ENCODE results near the gene SAMHD1.
"Not testable (repeated sequence)": the region's sequence is repeated elsewhere in the genome, so short reads cannot be mapped to it uniquely, and the experiment has no call there.

Gene SAMHD1

DNA sequence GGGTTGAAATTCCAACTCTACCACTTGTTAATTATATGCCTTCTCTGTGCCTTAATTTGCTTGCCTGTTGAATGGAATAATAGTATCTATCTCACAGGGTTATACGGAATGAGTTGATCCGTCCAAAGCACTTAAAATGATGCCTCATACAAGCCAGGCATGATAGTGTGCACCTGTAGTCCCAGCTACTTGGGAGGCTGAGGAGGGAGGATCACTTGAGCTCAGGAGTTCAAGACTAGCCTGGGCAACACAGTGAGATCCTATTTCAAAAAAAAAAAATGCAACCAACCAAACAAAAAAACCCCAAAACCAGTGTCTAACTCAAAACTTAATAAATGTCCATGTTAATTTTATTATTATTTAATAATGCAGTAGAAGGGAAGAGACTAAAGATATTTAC, 35.3 kb downstream of the SAMHD1 start:
- DNase-seq (ENCODE audit: low spot score), result no peak

DNA sequence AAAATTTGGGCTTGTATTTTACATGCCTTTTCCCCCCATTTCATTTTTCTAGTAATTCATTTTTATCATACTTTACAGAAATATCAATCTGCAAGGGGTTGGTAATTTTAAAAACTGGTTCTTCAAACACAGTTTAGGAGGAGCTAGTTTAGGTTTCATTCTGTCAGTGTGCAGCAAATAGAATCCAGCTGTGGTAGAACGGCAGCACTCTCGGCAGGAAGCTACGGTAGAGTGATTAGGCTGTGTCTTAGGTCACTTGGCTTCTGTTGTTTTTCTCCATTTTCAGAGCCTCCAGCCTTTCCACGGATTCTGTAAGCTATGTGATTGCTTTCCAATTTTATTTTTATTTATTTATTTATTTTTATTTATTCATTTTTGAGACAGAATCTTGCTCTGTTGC, 42.9 kb downstream of the SAMHD1 start:
- DNase-seq (ENCODE audit: low spot score), result no peak

DNA sequence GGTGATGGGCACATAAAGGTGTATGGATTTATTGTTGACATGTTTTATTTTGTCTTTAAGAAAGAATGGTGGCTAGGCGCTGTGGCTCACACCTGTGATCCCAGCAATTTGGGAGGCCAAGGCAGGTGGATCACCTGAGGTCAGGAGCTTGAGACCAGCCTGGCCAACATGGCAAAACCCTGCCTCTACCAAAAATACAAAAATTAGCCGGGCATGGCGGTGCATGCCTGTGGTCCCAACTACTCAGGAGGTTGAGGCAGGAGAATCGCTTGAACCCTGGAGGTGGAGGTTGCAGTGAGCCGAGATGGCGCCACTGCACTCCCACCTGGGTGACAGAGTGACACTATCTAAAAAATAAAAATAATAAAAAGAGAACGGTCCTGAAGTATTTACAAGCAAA, 45.4 kb downstream of the SAMHD1 start:
- DNase-seq (ENCODE audit: low spot score), result not testable (repeated sequence)

DNA sequence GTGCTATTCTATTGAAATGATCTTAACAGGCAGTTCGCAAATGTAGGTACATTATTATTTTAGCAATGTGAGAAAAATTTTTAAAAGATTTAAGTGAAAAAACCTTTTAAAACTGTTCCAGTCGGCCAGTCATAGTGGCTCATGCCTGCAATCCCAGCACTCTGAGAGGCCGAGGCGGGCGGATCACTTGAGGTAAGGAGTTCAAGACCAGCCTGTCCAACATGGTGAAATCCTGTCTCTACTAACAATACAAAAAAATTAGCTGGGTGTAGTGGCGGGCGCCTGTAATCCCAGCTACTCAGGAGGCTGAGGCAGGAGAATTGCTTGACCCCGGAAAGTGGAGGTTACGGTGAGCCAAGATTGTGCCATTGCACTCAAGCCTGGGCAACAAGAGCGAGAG, 45.9 kb downstream of the SAMHD1 start:
- not testable (repeated sequence) for DNase-seq (ENCODE audit: low spot score)

DNA sequence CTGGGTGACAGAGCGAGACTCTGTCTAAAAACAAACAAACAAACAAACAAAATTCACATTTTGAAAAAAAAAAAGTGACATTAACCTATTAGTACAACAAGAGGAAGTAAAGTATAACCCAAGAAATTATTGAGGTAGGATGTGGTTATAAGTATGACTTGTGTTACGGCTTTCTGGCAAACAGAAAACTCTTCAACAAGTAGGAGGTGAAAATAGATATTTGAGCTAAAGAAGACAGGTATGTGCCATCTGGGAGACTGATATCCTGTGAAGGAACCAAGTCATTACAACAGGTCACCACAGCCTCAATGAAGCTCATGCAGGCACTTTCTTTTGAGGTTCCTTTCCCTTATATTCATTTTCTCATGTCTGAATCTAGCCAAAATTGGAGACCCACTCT, 46.8 kb downstream of the SAMHD1 start:
- DNase-seq (ENCODE audit: low spot score), result no peak

DNA sequence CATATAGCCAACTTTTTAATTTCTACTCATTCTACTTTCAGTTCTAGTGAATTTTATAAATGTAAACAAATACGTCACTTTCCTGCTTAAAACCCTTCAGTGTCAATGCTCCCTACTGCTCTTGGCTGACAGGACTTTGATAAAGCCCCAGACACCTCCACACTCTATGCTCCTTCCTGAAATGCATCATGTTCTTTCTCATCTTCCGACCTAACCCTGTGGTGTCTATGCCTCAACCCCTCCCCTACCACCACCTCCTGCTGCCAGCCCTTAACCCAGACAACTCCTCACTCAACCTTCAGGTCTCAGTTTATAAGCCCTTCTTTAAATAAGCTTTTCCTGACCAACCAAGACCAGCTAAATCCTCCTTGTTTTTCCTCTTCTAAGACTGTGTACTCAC, 56.5 kb downstream of the SAMHD1 start:
- no peak for DNase-seq (ENCODE audit: low spot score)

DNA sequence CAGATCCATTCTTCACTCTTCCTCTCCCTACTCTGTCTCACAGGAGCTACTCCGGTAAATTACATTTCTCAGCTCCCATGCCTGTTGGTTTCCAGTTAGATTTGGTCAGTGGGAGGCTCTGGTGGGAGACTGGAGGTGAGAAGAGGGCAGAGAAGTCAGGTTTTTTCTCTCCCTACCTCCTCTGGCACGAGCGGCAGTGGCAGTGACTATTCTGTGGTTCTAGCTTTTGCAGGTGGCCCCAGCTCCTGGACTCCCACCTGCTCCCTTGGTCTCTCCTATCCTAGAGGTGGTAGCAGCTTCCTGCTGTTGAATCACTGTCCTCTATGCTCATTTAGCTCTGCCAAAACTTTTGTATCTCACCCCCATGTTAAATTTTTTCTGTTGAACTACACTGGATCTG, 57.7 kb downstream of the SAMHD1 start:
- no peak for DNase-seq (ENCODE audit: low spot score)

DNA sequence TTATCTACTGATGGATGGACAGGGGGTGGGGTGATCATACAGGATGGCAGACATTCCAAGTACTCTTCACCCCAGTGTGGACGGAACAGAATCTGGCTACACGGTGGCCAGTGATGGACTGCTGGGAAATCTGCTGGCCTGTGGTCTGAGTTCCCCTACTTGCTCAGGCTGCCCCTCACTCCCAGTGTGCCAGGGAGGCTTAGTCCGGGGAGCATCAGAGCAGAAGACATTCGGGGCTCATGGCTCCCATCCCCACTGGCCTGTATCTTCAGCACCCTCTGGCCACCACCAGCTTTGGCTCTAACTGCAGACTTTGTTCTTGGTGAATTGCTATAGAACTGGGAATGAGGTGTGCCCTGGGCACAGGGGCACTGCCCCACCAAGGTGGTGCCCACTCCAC, 60.3 kb downstream of the SAMHD1 start:
- DNase-seq (ENCODE audit: low spot score), result no peak

DNA sequence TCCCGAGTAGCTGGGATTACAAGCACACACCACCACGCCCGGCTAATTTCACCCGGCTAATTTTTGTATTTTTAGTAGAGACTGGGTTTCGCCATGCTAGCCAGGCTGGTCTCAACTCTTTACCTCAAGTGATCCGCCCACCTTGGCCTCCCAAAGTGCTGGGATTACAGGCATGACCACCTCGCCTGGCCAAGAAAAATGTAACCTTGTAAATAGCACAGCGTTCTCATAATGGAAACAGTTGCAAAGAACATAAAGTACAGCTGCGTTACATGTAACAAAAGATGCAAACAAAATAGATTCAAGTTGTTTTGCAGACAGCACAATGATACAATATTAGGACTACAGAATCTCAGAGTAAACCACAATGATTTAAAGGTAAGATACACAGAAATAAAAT, 60.9 kb downstream of the SAMHD1 start:
- no peak for DNase-seq (ENCODE audit: low spot score)

DNA sequence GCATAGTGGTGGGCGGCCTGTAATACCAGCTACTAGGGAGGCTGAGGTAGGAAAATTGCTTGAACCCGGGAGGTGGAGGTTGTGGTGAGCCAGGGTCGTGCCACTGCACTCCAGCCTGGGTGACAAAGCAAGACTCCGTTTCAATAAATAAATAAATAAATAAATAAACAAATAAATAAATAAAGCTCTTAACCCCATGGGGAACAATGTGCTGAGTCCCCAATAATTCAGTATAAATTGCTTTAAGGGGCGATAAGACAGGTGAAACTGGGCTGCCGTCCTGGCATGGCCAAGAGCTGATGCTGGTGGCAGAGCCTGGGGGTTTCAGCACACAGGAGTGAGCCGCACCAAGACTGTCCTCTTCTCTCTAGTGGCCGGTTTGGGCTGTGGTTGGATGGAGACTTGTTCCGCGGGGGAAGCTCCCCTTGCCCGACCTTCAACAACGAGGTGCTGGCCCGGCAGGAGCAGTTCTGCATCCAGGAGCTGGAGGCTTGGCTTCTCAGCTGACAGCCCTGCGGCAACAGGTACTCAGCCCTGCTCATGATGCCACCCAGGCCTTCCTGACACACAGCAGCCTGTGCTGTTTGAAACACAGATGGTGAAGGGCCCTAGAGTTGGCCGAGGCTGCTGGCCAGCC, 62.5 kb downstream of the SAMHD1 start:
- DNase-seq (ENCODE audit: low spot score), result no peak

DNA sequence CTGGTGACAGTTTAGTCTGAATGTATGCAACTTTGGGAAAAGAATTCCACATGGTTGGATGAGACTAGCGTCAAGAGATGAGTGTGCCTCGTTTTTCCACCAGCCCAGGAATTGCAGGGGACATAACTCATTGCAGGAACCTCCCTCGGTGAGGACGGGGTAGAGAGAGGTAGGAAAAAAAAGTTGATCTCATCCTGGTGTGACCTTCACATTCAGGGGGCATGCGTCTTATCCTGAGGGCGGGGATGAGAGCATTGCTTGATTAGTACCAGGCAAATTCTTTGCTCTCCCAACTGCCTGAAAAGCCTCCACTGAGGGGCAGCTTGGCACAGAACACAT, 63.8 kb downstream of the SAMHD1 start:
- no peak for DNase-seq (ENCODE audit: low spot score)

DNA sequence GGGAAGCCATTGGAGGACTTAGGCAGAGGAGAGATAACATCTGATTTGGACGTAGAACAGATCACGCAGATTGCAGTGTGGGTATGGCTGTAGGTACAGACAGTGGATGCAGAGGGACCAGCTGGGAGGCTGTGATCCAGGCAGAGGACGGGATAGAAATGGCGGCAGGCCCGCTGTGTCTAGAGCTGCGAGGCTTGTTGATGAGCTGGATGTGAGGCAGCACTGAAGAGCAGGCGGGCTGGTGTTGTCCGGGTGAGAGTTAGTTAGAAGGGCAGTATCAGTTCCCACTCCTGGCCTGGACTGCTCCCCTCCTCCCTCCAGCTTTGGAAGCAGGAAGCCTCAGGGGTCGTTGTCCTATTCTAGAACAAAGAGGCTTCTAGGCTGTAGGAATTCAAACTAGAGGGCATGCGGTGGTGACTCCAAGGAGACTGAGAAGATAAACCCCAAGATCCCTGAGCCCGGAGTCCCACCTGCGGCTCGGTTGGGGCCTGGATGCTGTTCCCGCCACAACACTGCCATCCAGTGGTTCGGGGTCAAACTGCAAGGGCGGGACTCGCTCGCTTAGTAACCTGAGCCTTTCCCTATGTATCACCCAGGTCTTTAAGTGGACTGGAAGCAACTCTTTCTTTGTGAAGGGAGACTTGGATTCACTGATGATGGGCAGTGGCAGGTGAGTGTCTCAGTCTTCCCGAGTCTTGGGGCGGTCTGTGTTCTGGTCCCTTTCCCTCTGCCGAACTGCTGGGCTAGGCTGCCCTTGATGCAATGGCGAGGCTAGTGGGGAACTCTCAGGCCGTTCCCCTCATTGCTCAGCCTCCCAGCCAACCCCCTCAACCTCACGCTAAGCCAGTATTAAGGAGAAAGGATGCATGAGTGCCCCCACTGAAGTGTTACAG, 64.4 kb downstream of the SAMHD1 start:
- peak; percentile 80 for DNase-seq (ENCODE audit: low spot score)

DNA sequence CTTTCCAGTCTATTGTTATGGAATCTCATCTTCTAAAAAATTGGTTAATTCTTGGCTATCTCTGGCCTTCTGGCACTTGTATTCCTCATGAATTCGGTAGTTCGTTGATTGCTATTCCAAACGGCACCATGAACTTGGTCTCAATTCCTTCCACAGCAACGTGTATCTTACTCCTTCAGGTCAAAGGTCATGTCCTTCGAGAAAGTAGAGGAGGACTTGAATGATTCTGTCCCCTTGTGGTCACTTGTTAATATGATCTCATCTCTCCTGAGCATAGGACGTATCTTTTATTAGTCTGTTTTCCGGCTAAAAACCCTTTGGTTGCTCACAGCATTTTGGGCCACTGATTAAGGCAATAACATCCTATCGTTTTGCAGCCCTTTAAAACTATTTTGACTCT, 66.2 kb downstream of the SAMHD1 start:
- no peak for DNase-seq (ENCODE audit: low spot score)

DNA sequence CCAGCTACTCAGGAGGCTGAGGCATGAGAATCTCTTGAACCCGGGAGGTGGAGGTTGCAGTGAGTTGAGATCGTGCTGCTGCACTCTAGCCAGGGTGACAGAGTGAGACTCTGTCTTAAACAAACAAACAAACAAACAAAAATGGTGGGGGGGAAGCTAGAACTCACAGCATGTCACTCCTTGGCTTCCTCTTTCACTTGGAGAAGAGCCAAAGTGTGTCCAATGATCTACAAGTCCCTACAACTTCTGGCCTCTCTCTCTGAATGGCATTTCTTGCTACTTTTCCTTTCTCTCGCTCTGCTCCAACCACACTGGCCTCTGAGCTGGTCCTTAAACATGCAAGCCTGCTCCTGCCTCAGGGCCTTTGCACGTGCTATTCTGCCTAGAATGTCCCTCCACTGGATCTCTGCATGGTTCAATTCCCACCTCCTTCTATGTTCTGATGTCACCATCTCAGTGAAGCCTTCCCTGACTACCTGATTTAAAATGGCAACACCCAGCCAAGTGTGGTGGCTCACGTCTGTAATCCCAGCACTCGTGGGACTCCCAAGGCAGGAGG, 67.5 kb downstream of the SAMHD1 start:
- DNase-seq (ENCODE audit: low spot score), result no peak

DNA sequence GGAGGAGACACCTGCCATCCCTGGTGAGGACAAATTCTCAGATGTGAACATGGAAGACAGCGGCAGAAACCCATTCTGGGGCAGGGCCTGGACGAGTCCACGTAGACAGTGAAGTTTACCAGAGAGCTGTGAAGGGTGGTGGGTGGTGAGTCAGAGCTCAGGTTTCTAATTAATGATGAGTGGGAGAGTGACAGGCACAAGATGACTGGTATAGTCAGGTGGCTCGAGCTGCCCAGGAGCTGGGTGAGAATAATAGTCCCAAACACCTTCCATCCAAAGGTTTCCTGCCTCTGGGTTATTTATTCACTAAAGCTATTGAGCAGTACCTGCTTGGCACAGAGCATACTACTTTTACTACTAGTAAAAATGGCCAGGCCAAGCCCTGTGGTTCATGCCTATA, 69.6 kb downstream of the SAMHD1 start:
- DNase-seq (ENCODE audit: low spot score), result peak; percentile 23

DNA sequence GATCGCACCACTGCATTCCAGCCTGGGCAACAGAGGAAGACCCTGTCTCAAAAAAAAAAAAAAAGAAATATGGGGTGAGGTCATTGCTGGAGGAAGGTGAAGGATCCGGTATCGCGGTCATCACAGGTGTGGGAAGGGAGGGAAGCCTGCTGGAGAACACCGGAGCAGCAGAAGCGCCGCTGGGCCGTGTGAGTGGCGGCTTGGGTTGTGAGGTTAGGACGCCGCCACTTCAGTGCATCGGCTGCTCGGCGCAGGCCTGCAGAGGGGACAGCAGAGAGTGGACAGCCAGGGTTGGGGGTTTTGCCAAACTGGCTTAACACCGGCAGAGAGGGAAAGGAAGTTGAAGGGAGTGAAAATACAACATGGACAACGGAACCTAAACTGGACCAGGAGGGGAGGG, 70.2 kb downstream of the SAMHD1 start:
- DNase-seq (ENCODE audit: low spot score), result no peak

DNA sequence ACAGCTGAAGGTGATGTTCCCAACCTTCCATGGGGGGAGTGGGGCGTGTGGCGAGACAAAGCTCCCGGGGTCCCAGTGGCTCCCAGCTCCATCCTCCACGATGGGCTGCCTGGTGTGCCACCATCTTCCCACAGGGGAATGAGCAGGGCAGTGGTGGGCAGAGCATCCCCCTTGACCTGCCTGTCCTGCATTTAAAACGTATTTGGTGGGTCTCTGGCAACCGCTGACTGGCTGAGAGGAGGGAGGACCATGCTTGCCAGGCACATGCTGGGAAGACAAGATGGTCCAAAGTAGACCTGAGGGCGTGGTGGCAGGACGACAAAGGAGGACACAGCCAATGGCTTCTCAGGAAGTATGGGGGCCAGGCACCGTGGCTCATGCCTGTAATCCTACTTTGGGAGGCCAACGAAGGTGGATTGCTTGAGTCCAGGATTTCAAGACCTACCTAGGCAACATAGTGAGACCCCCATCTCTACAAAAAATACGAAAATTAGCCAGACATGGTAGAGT, 70.7 kb downstream of the SAMHD1 start:
- DNase-seq (ENCODE audit: low spot score), result no peak

DNA sequence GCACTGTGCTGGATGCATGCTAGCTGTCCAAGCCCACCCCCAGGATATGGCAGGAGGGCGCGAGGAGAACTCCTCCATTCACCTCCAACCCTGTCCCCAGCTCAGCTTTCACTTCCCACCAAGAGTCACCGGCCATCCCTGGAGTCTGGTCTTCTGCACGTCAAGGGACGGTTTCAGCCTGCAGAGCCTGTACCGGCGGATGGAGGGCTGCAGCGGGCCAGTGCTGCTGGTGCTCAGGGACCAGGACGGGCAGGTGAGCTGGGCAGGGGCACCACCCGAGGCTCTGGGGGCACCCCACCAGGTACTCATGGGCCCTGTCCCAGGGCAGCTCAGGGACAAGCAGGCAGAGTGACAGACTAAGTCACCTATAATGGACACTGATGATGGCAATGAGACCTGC, 72.6 kb downstream of the SAMHD1 start:
- DNase-seq (ENCODE audit: low spot score), result no peak

DNA sequence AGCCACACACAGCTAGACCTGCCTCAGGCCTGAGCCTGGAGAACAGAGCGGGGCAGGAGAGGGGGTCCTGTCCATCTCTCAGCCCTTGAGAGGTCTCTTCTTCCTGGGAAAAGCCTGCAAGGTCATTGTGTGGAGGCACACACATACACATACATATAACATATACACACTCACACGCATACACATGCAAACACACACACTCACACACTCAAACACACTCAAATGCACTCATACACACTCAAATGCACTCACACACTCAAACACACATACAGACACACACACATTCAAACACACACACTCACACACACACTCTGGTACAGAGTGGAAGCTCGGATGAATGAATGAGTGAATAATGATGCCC, 75.1 kb downstream of the SAMHD1 start:
- DNase-seq (ENCODE audit: low spot score), result no peak

DNA sequence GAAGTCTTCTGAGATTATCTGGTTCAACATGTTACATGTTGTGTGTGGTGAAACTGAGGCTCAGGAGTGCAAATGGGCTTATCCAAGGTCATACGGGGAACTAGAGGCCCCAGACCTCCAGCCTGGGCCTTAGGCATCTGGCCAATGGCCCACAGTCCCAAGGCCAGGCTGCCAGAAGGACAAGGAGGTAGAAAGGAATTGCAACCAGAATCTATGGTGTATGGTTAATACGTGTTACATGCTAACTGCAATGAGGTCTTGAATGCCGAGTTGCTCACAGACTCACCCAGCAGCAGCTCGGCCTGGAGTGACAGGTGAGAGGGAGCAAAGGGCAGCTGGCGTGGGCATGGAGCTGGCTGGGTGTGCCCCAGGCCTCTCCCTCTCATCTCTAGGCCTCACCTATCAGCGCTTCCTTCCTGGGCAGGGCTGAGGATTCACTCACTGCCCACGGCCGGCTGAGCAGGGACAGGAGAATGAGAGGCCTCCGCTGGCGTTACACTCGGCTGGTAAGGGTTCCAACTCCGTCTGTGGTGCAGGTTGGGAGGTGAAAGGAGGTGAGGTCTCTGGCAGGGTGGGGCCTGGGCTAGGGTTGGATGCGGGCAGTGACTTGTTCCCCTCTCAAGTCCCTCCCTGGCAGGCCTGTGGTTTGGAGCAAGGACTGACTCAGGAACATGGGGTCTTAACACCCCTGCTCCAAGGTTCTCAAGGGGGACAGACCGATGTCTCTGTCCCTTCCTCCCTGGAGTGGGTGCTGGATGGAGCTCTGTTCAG, 75.6 kb downstream of the SAMHD1 start, which contains the start of gene TLDC2:
Gene TLDC2 (plus strand): TSS at position 437 of the 771 bp plus-strand sequence. CDS start 37 bp downstream, at position 474.
- peak; percentile 79 for DNase-seq (ENCODE audit: low spot score)

DNA sequence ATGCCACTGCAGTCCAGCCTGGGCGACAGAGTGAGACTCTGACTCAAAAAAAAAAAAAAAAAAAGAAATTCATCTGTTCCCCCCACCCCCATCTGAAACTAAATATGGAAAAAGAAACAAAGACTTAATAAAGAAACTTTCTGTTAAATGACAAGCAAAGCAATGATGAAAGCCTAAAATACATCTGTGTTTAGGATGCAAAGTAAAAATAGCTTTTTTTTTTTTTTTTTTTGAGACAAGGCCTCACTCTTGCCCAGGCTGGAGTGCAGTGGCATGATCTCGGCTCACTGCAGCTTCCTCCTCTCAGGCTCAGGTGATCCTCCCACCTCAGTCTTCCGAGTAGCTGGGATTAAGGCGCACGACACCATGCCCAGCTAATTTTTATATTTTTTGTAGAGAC, 76.4 kb downstream of the SAMHD1 start:
- DNase-seq (ENCODE audit: low spot score), result not testable (repeated sequence)

DNA sequence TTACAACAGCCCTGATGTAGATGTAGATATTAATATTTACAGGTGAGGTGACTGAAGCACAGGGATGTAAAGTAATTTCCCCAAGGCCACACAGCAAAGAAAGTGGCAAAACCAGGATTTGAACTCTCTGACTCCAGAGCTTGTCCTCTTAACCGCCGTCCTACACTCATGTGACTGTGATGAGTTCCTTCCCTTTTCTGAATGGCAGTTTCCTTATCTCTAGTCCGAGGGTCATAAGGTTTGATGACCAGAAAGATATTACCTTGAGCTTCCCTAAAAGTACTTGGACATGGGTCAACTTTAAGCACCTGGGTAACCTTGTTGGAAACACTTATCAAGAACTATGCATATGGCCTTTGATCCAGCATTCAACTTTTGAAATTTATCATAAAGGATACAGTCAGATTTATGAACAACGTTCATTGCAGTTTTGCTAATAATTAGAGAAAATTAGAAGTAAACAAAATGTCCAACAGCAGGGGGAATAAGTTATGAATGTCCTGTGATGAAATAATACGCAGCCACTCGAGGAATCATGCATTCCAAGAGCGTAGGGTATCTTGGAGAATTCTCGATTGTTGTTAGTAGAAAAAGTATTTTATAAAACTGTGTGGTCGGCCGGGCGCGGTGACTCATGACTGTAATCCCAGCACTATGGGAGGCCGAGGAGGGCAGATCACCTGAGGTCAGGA, 77.9 kb downstream of the SAMHD1 start:
- no peak for DNase-seq (ENCODE audit: low spot score)
